ENCODE measurements around the gene HOXA13. TPM values are rescaled to one million over a fixed set of nuclear protein-coding genes. Genes with fewer than 3 reads are reported as not detected.
A peak's percentile ranks its signal among the peaks of the same experiment; 100 is the strongest.

The HOXA13 gene
- total RNA-seq, 1 donor: 8.0 TPM

GRCh38 chr7:27196287-27196767 is 3.6 kb downstream of the HOXA13 start:
- H3K27ac ChIP-seq (ENCODE audit: low read depth, low read length): no peak overlapping the region
- H3K9me3 ChIP-seq (ENCODE audit: low read depth, low read length): no peaks in the 10 kb centered on the region
- H3K27me3 ChIP-seq (ENCODE audit: insufficient read depth, low read length): peaks cover 14% of the 10 kb centered on the region
- H3K79me2 ChIP-seq (ENCODE audit: insufficient read depth, low read length): peaks cover 84% of the 10 kb centered on the region
- H4K20me1 ChIP-seq (ENCODE audit: insufficient read depth, low read length): peaks cover 13% of the 10 kb centered on the region
- no peaks in the 10 kb centered on the region for H3K36me3 ChIP-seq (ENCODE audit: insufficient read depth, low read length)
- H3K4me1 ChIP-seq (ENCODE audit: insufficient read depth, low read length): peaks cover 42% of the 10 kb centered on the region
- H2AFZ ChIP-seq (ENCODE audit: low read length): no peak overlapping the region
- peak overlapping the region; percentile 96 for H3K4me2 ChIP-seq (ENCODE audit: insufficient read depth, low read length)
- peak overlapping the region; percentile 80 for H3K4me3 ChIP-seq (ENCODE audit: insufficient read depth, low read length)
- TF ChIP-seq, protein P1, sequence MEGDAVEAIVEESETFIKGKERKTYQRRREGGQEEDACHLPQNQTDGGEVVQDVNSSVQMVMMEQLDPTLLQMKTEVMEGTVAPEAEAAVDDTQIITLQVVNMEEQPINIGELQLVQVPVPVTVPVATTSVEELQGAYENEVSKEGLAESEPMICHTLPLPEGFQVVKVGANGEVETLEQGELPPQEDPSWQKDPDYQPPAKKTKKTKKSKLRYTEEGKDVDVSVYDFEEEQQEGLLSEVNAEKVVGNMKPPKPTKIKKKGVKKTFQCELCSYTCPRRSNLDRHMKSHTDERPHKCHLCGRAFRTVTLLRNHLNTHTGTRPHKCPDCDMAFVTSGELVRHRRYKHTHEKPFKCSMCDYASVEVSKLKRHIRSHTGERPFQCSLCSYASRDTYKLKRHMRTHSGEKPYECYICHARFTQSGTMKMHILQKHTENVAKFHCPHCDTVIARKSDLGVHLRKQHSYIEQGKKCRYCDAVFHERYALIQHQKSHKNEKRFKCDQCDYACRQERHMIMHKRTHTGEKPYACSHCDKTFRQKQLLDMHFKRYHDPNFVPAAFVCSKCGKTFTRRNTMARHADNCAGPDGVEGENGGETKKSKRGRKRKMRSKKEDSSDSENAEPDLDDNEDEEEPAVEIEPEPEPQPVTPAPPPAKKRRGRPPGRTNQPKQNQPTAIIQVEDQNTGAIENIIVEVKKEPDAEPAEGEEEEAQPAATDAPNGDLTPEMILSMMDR (IDR thresholded peaks at IDR 0.05; ENCODE audit: extremely low read depth, low read depth, low read length): peak; percentile 81
- DNase-seq (ENCODE audit: insufficient read length, low spot score, missing footprints): no peak

DNA sequence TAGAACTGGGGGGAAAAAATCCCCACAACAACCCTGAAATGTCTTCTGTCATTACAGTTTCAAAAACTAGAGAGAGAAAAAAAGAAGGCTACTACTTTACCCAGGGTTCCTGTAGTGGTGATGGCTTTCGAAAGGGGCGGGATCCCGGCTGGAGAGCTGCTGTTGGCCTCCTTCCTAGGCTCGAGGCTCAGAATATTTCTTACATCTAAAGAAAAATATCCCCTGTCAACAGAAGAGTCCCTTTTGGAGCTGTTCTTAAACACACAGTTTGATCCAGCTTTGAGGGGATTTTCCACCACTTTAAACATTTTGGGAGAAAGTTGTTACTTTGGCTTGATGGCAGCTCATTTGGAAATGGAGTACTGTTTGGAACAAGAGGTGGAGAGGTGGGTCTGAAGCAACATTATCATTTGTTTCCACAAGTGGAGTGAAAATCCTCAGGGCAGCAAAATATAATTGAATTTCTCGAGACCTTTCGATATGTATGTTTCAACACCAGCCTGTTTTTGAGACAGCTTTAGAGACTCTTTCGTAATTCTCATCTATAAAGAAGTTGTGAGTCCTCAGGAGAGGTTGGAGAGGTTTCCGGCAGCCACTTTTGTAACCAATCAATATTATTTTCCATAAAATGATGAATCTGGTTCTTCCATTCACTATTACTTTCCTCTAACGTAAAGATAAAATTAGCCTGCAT is 5.1 kb downstream of the HOXA13 start:
- Histone ChIP-seq H3K27me3 (ENCODE audit: insufficient read depth, low read length) (peaks cover 14% of the 10 kb centered on the region), H3K4me2 (ENCODE audit: insufficient read depth, low read length) (peak overlapping the region; percentile 96), H3K79me2 (ENCODE audit: insufficient read depth, low read length) (peaks cover 93% of the 10 kb centered on the region), H3K27ac (ENCODE audit: low read depth, low read length) (peak overlapping the region; percentile 62), H2AFZ (ENCODE audit: low read length) (peak overlapping the region; percentile 36), H3K36me3 (ENCODE audit: insufficient read depth, low read length) (no peaks in the 10 kb centered on the region), H3K4me3 (ENCODE audit: insufficient read depth, low read length) (peak overlapping the region; percentile 72), H3K9me3 (ENCODE audit: low read depth, low read length) (no peaks in the 10 kb centered on the region), H4K20me1 (ENCODE audit: insufficient read depth, low read length) (peaks cover 13% of the 10 kb centered on the region), H3K4me1 (ENCODE audit: insufficient read depth, low read length) (peaks cover 49% of the 10 kb centered on the region)
- DNase-seq (ENCODE audit: insufficient read length, low spot score, missing footprints): no peak
- TF ChIP-seq, protein P1 (IDR thresholded peaks at IDR 0.05; ENCODE audit: extremely low read depth, low read depth, low read length): no peak

DNA sequence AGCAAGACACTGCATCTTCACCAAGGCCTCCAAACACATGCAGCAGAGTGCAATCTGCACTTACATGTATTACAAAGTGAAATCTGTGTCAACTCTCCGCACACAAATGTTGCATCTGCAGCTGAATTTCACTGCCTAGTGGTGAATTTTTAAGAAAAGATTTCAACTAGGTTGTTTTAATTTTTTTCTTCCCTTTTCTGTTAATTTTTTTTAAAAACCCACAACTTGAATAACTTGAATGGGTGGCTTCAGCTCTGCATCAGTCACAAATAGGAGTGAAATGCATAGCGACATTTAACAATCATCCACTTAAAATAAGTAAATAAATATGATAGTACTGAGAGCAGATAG is 5.9 kb downstream of the HOXA13 start:
- Histone ChIP-seq H3K36me3 (ENCODE audit: insufficient read depth, low read length) (no peaks in the 10 kb centered on the region), H4K20me1 (ENCODE audit: insufficient read depth, low read length) (peaks cover 13% of the 10 kb centered on the region), H3K9me3 (ENCODE audit: low read depth, low read length) (no peaks in the 10 kb centered on the region), H3K27ac (ENCODE audit: low read depth, low read length) (peak overlapping the region; percentile 85), H3K27me3 (ENCODE audit: insufficient read depth, low read length) (peaks cover 12% of the 10 kb centered on the region), H2AFZ (ENCODE audit: low read length) (peak overlapping the region; percentile 71), H3K4me2 (ENCODE audit: insufficient read depth, low read length) (peak overlapping the region; percentile 96), H3K4me1 (ENCODE audit: insufficient read depth, low read length) (peaks cover 55% of the 10 kb centered on the region), H3K4me3 (ENCODE audit: insufficient read depth, low read length) (peak overlapping the region; percentile 72), H3K79me2 (ENCODE audit: insufficient read depth, low read length) (peaks cover 97% of the 10 kb centered on the region)
- TF ChIP-seq, protein P1 (IDR thresholded peaks at IDR 0.05; ENCODE audit: extremely low read depth, low read depth, low read length): no peak
- no peak for DNase-seq (ENCODE audit: insufficient read length, low spot score, missing footprints)

GRCh38 chr7:27193335-27194001 is 6.4 kb downstream of the HOXA13 start:
- no peak for DNase-seq (ENCODE audit: insufficient read length, low spot score, missing footprints)
- Histone ChIP-seq H3K4me3 (ENCODE audit: insufficient read depth, low read length) (peak overlapping the region; percentile 72), H3K4me2 (ENCODE audit: insufficient read depth, low read length) (peak overlapping the region; percentile 96), H3K9me3 (ENCODE audit: low read depth, low read length) (no peaks in the 10 kb centered on the region), H3K4me1 (ENCODE audit: insufficient read depth, low read length) (peaks cover 60% of the 10 kb centered on the region), H3K27ac (ENCODE audit: low read depth, low read length) (peak overlapping the region; percentile 85), H2AFZ (ENCODE audit: low read length) (peak overlapping the region; percentile 71), H3K36me3 (ENCODE audit: insufficient read depth, low read length) (no peaks in the 10 kb centered on the region), H4K20me1 (ENCODE audit: insufficient read depth, low read length) (peaks cover 13% of the 10 kb centered on the region), H3K79me2 (ENCODE audit: insufficient read depth, low read length) (peaks cover 97% of the 10 kb centered on the region), H3K27me3 (ENCODE audit: insufficient read depth, low read length) (peaks cover 8% of the 10 kb centered on the region)
- TF ChIP-seq, protein P1 (IDR thresholded peaks at IDR 0.05; ENCODE audit: extremely low read depth, low read depth, low read length): no peak

Measured in osteoblast (primary cell).